ENCODE data around the gene ZEB1. TPM values are rescaled to one million over a fixed set of nuclear protein-coding genes. Genes with fewer than 3 reads are reported as not detected.

Gene ZEB1
- total and polyA plus RNA-seq, 10 of the 15 experiments (the other 5 are each of a cell fraction or from before 2014, with no cell fraction given), result 10.4 to 35.6 (median 24.5) TPM

DNA sequence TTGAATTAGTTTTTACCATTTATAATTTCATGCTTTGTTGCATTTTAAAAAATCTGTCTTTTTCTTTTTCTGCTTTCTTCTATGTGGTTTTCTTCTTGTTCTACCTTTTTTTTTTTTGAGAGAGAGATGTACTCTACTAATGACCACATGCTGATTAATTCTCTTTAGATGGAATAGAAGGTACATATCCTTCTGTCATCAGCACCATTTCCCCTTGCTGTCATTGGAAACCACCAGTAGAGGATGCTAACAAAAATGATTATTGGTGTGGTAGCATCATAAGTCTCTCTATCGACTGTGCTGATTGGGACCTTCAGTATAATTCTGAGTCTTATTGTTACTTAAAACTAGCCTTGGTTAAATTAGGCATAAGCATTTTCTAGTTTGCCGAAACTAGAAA lies 3.6 kb downstream of the ZEB1 start:
- Histone ChIP-seq H3K4me1 (ENCODE audit: control insufficient read depth, insufficient read depth, low read length) (no peaks in the 10 kb centered on the region; the same call in none of the 2 replicates), H3K4me3 (peak overlapping the region; percentile 82), H2AFZ (ENCODE audit: control insufficient read depth, low read depth, low read length) (no peak overlapping the region), H3K9me3 (replicated peaks; ENCODE audit: control insufficient read depth, insufficient read depth, low read length) (no peaks in the 10 kb centered on the region), H3K79me2 (ENCODE audit: control insufficient read depth, insufficient read depth, low read length) (peaks cover 96% of the 10 kb centered on the region), H3K9ac (ENCODE audit: control insufficient read depth, insufficient read depth, low read length) (no peak overlapping the region), H3K27ac (ENCODE audit: control insufficient read depth, insufficient read depth) (no peak overlapping the region), H4K20me1 (ENCODE audit: control insufficient read depth, insufficient read depth) (no peaks in the 10 kb centered on the region), H3K36me3 (ENCODE audit: control insufficient read depth in 2 of 2, insufficient read depth in 2 of 2, low read length in 1 of 2) (no peaks in the 10 kb centered on the region), H3K27me3 (replicated peaks in 1 of 2; ENCODE audit: control insufficient read depth in 2 of 2, insufficient read depth in 2 of 2, low read length in 1 of 2) (no peaks in the 10 kb centered on the region), H3K4me2 (ENCODE audit: control insufficient read depth, insufficient read depth) (peak overlapping the region; percentile 72)
- DNase-seq (ENCODE audit: low read depth, low spot score) (no peak), FAIRE-seq (no peak), ATAC-seq (peak; percentile 33)
- SMC1A ChIA-PET (ENCODE audit: uncharacterized antibody, unreplicated experiment), result interaction anchor here (2.3 to 2.9 kb wide), 3 partner anchors 18 to 27 kb away, joined by 7 to 21 read pairs (median 9); no protein-coding TSS in a partner anchor
- intact Hi-C loops (cut with micrococcal nuclease; ENCODE audit: unreplicated experiment), result loop anchor here (1.0 to 5.0 kb wide), 4 partner anchors 169 to 595 kb away; no protein-coding TSS in a partner anchor
- no TSS peak for BruUV-seq (replicated peaks)
- POLR2A ChIA-PET, result interaction anchor here (0.9 kb wide), 1 partner anchor 62 kb away, joined by 3 read pairs; no protein-coding TSS in a partner anchor
- CTCF ChIA-PET, result no interaction called here
- RAD21 ChIA-PET (ENCODE audit: unreplicated experiment), result no interaction called here
- 0 out of 2 replicates have a peak, but pooled peaks have one; percentile 26 for TF ChIP-seq CREM (IDR thresholded peaks at IDR 0.05; ENCODE audit: low read depth)
- TF ChIP-seq, protein P1, sequence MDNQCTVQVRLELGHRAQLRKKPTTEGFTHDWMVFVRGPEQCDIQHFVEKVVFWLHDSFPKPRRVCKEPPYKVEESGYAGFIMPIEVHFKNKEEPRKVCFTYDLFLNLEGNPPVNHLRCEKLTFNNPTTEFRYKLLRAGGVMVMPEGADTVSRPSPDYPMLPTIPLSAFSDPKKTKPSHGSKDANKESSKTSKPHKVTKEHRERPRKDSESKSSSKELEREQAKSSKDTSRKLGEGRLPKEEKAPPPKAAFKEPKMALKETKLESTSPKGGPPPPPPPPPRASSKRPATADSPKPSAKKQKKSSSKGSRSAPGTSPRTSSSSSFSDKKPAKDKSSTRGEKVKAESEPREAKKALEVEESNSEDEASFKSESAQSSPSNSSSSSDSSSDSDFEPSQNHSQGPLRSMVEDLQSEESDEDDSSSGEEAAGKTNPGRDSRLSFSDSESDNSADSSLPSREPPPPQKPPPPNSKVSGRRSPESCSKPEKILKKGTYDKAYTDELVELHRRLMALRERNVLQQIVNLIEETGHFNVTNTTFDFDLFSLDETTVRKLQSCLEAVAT (IDR thresholded peaks at IDR 0.05), result peak; percentile 65
- peak; percentile 55 for TF ChIP-seq RAD21 (IDR thresholded peaks at IDR 0.05; ENCODE audit: insufficient read depth, low read depth, low read length)
- TF ChIP-seq RB1 (IDR thresholded peaks at IDR 0.05; ENCODE audit: borderline replicate concordance), result no peak
- TF ChIP-seq, protein P2, sequence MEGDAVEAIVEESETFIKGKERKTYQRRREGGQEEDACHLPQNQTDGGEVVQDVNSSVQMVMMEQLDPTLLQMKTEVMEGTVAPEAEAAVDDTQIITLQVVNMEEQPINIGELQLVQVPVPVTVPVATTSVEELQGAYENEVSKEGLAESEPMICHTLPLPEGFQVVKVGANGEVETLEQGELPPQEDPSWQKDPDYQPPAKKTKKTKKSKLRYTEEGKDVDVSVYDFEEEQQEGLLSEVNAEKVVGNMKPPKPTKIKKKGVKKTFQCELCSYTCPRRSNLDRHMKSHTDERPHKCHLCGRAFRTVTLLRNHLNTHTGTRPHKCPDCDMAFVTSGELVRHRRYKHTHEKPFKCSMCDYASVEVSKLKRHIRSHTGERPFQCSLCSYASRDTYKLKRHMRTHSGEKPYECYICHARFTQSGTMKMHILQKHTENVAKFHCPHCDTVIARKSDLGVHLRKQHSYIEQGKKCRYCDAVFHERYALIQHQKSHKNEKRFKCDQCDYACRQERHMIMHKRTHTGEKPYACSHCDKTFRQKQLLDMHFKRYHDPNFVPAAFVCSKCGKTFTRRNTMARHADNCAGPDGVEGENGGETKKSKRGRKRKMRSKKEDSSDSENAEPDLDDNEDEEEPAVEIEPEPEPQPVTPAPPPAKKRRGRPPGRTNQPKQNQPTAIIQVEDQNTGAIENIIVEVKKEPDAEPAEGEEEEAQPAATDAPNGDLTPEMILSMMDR (IDR thresholded peaks at IDR 0.05 in 2 of 3, conservative IDR thresholded peaks at IDR 0.05 in 1 of 3; ENCODE audit: control insufficient read depth in 2 of 3, extremely low read depth in 1 of 3, insufficient read depth in 1 of 3, low read depth in 3 of 3, low read length in 3 of 3), result peak; percentile 58 to 64 (median 61)
- TF ChIP-seq ATF7 (IDR thresholded peaks at IDR 0.05; ENCODE audit: low read depth), result peak; percentile 33; the same call in 1 of the 2 replicates
- TF ChIP-seq STAT3 (IDR thresholded peaks at IDR 0.05; ENCODE audit: low read depth, low read length), result no peak
- 0 out of 2 replicates have a peak, but pooled peaks have one; percentile 15 for TF ChIP-seq NFYB (IDR thresholded peaks at IDR 0.05; ENCODE audit: insufficient read depth, low read depth, low read length)
- TF ChIP-seq SMC3 (IDR thresholded peaks at IDR 0.05; ENCODE audit: borderline replicate concordance, low read length), result peak; percentile 61; the same call in 1 of the 2 replicates
- no peak for TF ChIP-seq WRNIP1 (IDR thresholded peaks at IDR 0.05; ENCODE audit: borderline replicate concordance, low read depth, low read length)
- no peak for TF ChIP-seq CHD4 (IDR thresholded peaks at IDR 0.05)
- WGBS (ENCODE audit: insufficient coverage, insufficient replicate concordance, low lambda C conversion rate, missing lambda C conversion rate), result 4% methylated on average over 2 of the region's 2 CpGs
- in situ Hi-C loops (cut with MboI), result loop anchor here (10.0 kb wide), 1 partner anchor 482 kb away; no protein-coding TSS in a partner anchor
